HS-5 (cell line): ENCODE results near the gene FBXO41.

ENCODE experiments used
- DNase-seq: peaks from one replicate; pipeline ENCODE4 v3.0.0-alpha.2; 2012; ENCODE audit warnings: low read depth

FBXO41 gene

DNA sequence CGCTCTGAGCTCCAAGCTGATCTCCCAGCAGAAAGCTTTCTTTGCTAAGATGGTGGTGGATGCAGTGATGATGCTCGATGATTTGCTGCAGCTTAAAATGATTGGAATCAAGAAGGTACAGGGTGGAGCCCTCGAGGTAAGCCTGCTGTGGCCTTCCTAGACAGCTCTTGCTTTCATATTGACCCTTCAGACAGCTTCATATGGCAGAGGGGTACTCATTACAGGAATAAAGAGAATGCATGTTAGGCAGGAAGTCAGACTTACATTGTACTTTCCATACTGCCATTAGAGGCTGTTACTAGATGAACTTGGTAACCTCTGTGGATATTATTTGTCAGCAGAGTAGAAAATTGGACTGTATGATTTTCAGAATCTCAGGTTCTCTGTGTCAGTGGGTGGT lies 39.7 kb downstream of the FBXO41 start:
- DNase-seq: no peak

DNA sequence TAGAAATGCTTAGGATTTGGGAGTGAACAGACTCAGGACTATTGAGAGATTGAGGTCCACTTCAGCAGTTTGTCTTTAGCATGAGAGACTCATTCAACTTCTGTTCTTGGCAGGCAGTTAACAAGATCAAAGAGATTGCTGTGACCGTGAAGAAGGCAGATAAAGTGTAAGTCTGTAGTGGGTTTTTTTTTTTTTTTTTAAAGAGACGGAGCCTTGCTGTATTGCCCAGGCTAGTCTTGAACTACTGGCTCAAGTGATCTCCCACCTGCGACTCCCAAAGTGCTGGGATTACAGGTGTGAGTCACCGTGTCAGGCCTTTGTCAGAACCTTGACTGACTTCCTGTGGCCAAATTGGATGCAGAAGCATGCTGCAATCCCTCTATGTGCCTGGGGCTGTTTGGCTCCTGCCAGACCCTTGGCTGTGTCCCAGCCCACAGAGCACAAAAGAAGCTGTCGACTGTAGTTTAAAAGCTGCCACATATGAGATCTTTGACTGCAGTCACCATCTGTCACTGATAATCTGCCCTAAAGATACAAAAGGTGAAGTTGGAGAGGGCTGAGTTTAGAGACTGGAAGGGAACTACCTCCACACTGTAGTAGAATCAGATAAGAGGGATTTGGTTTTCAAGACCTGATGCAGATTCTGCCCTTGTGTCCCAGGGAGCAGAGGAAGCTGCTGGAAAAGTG lies 40.3 kb downstream of the FBXO41 start:
- no peak for DNase-seq

DNA sequence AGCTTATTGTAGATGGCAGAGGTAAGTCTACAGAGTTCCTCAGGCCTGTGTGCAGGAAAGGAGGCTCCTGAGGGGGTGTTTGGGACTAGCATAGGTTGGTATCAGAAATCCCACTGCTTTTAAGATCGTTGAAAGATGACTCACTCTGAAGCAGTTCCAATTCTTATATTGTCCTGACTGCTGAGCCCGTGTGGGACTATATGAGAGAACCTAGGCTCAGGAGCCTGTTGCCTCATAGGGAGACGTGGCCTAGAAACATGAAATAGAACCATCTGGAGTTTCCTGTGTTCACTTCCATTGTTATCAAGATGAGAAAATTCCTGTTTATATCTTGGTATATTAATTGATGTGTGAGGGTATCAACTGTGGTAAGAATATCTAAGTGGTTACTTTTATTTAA lies 44.5 kb downstream of the FBXO41 start:
- DNase-seq: peak; percentile 68

DNA sequence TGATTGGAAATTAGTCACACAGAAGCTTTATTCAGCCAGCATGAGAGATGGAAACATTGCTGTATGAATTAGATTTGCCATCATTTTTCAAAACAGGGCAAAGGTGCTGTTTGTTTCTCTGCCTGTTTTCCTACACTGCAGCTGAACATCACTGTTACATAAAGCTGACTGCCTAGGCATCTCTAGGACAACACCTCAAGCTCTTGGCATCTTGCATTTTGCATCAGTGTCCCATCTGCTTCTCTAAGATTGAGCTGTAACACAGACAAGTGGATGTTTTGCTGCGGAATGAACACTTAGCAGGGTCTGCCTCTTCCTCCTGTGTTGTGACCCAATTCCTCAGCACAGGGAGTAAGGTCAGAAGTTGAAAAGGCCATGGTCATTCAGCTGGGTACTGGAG lies 45.3 kb downstream of the FBXO41 start:
- no peak for DNase-seq

DNA sequence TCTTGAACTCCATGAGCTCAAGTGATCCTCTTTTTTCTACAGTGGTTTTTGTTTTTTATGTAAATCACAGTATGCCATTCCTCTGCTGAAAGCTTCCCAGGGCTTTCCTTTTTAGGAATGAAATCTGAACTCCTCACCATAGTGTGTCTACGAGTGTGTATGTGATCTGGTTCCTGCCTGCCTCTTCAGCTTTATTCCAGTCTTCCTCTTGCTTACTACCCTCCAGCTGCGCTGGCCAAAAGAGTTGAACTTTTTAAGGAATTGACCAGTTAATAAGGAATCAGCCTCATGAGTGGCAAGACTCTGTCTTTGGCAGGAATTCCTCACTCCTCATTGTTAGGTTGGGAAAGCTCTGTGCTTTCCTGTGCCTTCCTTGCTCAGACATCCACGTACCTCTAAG lies 46.1 kb downstream of the FBXO41 start:
- no peak for DNase-seq

DNA sequence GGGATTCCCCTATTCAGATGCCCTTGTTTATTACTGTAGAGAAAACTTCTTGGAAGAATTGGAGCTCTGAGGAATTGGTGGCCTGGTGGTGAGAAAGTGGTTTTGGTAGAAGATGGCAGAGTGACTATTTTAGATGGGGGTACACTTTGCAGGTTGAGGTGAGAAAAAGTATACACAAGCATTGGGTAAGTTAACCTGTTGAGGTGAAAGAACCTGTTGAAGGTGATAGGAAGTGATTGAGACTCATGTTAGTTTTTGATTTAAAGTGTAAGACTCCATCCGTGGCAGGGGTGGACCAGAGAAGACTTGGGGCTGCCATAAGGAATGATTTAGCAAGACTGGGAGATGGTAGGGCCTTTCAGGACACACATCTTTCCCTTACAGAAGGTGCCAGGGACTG lies 47.1 kb downstream of the FBXO41 start:
- no peak for DNase-seq

DNA sequence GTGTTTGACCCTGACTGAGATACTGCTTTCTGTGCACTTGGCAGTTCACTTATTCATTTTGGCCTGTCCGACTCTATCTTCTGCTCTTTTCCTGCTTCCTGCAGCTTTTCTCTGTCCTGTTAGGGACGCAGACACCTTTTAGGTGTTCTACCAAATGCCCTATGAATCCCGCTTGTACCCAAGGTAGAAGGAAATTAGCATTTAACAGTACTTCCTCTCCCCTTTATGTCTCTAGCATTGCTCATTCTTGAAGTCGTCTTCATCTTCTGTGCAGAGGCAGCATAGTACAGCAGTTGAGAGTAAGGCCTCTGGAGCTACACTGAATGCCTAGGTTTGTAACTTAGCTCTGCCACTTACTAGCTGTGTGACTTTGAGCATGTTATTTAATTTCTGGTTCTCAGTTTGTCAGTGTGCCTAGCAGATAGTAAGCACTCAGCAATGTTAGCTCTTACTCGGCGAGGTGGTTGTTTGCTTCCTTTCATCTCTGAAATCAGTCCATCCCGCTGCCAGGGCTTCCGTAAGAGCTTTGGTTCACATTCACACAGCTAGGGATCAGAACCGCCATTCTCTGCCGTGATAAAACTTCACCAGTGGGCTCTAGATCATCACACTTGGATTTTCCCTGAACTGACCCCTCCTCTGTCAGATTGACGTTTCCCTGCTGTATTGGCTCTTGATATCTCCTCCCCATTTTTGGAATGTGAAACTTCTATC lies 48.8 kb downstream of the FBXO41 start:
- no peak for DNase-seq

DNA sequence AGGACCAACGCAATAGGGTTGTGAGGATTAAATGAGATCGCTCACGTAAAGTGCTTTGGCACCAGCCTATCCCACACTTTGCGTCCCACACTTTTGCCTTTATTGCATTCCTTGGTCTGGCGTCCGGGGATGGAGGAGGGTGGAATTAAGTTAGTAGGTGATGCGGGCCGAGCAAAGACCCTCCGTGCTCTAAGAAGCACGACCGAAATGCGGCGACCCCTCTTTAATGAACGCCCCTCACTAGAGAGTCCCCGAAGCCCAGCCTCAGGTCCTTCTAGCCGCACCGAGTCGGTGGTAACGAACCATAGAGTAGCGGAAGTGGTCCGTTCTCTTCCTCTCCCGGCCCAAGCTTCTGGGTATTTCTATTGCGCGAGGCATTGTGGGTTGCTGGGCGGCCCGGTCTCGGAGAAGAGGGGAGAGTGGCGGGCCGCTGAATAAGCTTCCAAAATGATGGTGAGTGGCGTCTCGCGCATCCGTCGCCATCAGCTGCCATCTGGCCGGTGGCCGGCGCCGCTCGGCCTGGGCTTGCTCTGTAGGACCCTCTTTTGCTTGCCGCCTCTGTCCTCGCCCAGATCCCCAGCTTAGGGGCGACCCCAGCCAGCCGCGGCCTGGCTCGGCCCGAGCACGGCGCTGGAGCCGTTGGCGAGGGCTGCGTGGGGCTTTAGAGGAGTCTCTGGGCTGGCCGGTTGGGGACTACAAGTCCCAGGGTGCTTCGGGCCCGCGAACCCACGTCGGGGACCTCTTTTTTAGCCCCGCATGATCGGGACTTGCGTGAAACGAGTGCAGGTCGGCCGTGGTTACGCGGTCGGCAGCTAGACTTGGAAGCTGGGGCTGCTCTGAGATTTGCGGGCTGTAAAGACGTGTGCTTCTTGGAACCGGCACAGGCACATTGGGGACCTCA lies 50.1 kb downstream of the FBXO41 start, which contains the start of gene CCT7:
Gene CCT7 (plus strand): TSS at position 377 of the 901 bp plus-strand sequence. CDS start 71 bp downstream, at position 448.
- DNase-seq: peak; percentile 67

DNA sequence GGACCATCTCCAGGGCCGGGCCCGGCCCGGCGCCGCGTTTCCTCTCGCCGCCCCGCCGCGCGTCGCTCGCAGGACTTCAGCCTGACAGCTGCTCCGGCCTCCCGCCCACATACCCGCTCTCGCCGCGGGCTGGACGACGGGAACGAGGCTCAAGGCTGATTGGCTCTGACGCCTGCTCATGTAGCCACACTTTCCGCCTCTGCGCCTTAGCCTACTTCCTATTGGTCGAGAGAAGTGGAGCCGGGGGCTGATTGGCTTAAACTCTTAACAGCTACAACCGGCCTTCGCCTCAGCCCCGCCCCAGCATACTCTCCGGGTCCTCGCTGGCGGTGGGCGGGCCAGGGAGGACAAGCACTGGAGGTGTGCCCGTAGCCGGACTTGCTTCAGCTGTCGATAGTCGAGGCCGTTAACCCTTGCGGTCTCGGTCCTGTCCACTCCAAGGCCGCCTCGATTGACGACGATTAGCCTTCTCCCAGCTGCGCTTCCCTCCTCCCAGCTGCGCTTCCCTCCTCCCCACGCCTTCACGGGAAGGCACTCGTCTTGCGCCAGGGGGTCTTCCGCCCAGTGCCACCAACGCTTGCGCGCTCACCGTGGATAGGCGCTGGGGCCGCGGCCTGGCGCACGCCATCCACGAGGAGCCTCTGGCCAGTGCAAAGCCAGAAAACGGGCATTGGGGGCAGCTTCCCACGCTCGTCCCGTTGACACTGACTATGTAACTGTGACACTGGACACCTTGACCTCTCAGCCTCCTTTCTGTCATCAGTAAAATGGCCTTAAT lies 50.9 kb downstream of the FBXO41 start, which contains the start of gene PRADC1:
Gene PRADC1 (minus strand): TSS at position 86 of the 778 bp plus-strand sequence. CDS start 79 bp downstream, at position 7.
- DNase-seq: peak; percentile 98

DNA sequence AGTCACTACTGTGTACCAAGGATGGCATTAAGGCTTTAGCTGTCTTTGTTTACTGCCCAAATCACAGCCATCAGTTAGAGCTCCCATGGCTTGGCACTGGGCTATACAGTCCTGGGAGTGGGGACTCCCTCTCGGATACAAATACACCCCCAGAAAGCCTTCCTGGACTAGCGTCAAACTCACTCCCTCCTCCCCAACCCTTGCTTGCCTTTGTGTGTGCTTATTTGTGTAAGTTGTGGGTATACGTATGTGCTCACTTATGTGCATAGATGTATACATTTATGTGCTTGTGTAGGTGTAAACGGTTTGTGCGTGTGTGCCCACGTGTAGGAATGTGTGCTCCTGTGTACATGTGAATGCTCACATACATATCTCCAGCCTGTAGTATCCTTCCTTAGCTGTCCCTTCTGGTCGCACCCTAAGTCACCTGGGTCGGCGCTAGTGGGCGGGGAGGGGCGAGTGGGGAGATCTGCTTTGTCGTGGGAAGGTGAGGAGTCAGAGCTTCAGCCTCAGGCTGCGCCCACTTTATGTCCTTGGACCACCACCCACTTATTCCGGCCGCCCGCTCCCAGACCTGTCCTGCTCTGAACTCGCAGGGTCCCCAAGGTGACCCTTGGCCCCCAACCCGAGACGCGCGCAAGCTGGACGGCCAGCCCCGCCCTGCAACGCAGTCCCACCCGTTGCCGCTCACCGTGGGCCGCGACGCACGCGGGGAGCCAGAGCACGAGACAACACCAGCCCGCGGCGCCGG lies 51.7 kb downstream of the FBXO41 start:
- DNase-seq: no peak

DNA sequence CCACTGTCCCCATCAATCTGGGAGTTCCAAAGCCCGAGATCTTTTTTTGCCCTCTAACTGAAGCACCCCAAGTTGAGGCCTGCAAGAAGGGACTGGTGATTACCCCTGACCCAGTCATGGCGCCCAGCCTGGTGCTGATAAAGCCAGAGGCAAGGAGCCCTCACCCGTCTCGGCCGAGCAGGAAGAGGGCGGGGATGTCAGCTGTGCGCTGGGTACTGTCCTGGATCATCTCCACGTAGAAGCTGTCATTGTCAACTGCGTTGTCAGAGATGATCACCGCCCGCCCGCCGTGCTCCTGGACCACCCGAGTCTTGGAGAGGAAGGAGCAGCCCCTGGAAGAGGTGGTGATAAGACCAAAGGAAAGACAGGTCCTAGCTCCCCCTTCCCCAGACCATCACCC lies 55.6 kb downstream of the FBXO41 start:
- DNase-seq: no peak

DNA sequence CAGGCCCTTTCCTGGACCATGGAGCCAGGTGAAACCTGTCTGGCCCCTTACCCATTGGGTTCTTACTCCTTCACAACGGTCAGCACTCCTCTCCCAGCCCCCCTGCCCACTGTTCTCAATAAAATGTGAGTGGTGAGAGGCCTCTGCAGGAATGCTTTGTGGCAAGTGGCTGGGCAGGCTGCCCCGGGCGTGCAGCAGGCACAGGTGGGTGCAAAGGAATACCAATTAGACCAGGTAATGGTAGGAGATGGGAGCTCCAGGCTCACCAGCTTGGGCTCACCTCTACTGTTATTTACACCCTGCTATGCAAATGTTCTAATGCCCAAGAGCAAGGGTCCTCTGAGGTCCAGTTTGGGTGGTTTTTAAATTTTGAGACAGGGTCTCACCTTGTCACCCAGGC lies 57.2 kb downstream of the FBXO41 start:
- DNase-seq: no peak

DNA sequence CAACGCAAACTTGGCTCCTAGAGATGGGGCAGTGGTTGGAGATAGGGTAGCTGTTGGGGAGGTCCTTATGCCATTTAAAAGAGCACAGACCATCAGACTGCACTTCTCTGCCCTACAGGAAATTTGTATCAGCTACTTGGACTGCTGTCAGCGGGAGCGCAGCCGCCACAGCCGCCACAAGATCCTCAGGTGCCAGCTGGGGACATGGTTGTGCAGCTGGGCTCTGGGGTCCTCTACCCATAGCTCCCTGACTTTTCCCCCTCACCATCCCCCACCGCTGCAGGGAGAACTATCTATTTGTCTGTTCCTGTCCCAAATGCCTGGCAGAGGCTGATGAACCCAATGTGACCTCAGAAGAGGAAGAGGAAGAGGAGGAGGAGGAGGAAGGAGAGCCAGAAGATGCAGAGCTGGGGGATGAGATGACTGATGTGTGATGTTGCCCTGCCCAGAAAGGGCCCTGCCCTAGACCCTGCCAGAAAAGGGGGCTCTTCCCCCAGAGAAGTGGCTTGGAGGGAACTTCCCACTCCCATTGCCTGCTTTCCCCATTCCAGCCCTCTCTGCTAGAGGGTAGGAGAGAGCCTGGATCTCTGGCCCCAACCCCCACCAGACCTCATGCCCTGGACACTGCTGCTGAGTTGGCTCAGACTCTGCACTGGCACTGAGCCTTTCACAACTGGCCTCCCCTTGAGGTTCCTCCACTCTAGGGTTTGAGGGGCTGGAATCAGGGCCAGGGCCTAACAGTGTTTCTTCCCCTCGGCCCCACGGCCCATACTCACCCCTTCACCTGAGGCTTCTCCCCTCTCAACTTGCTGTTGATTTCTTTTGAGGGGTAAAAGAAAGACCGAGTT lies 58.5 kb downstream of the FBXO41 start:
- DNase-seq: no peak

DNA sequence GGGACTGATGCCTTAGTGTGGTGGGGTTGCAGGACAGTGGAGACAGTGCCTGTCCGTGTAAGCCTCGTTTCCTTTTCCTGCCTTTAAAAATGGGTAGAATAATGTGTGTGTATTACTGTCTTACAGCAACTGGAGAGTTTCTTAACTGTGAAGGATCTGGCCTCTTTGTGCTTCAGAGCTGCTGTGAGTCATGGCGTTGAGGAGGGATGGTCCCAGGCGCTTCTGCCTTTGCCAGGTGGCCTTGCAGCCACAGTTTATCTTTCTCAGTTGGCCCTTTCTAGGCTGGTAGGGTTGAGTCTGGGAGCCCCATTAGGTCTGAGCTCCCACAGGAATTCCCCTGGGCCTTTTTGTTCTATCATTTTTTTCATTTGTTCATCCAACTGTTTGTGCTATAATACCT lies 60.5 kb downstream of the FBXO41 start:
- DNase-seq: no peak

DNA sequence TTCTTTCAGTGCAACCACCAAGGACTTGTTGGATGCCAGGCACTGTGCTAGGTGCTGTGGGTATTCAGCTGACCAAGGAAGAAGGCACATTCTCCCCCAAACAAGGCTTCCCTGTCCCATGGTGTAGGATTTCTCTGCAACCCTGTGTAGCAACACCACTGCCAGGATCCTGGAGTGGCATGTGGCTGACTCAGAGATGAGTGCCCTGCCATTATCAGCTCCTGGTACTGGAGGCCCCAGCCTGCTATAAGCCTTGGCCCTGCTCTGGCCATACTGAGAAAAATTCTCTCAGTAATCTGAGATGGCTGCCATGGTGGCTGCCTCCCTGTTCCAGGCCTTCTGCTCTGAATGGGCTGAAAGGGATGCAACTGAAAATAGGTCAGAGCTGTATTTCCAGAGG lies 66.0 kb downstream of the FBXO41 start:
- DNase-seq: no peak

DNA sequence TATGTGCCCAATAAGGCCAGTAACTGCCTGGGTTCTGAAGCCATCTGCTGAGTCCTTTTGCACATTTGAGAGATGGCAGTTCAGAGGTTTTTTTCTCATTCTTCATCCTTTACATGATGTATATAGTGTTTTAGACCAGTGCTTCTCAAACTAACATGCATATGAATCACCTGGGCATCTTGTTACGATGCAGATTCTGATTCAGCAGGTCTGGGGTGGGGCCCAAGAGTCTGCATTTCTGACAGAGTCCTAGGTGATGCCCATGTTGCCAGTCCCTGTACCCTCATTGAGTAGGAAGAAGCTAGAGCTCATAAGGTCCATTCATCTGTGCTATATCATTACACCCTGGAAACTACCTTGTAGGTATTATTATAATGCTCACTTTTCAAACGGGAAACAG lies 66.5 kb downstream of the FBXO41 start:
- no peak for DNase-seq

DNA sequence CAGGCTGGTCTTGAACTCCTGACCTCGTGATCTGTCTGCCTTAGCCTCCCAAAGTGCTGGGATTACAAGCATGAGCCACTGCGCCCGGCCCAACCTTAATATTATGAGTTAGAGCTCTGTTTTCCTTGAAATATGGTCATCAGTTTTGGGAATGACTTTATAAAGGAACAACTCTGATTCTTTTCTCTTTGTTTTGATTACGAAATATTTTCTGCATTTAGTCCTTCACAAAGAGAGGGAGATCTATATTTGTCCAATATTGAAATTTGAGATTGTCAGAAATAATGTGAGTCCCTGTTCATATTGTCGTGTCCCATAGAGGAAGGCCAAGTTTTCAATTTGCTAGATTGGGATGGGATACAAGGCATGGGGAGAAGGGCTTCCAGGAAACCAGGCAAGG lies 67.1 kb downstream of the FBXO41 start:
- DNase-seq: no peak

DNA sequence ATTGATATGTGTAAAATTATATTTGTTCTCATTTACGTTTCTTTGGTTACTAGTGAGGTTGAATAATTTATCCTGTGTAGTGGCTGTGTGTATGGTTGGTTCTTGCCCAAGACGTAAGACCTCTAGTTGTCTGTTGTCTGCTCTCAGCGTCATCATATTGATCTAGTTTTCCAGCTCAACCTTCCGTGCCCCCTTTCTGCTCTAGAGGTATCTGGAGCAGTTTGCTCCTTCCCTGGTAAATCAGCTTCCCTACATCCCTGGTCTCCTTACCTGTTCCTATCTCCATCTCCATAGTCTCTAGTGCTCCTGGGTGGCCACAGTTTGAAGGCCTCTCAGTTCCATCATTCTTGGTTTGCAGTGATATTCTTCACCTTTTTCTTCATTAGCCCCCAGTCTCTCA lies 69.0 kb downstream of the FBXO41 start:
- no peak for DNase-seq

DNA sequence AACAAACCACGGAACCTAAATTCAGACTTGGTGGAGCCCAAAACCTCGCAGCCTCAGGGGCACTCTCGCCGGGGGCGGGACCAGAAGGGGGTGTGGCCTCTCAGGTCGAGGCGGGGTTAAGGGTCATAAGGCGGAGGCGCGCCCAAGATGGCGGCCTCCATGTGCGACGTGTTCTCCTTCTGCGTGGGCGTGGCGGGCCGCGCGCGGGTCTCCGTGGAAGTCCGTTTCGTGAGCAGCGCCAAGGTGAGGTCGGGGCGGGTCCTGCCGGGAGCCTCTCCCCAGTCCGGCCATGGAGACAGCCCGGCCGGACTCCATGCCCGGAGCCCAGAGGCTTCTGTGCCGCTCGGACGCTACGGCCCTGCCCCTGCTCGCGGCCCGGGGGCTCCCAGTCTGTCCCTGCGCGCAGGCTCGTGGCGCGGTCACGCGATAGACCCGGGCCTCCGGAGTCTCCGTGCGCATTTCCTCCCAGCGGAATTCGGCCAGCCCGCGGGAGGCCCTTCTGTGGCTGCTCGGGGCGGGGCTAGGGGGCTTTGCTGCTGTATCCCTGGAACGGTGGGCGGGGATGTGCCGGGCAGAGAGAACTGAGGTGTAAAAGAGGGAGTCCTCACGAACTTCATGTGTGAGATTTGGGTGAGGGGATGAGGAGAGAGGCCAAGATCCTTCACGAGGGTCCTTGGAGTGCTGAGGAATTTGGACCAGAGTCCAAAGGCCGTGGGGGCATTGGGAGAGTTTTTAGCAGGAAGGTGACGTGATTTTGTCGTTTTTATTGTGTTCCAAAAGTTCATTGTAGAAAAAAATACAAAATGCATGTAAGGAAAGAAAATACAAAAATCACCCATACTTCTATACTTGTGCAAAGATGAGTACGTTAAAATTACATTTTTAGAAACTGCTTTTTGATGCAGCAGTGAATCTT lies 69.9 kb downstream of the FBXO41 start, which contains the start of gene SMYD5:
Gene SMYD5 (plus strand): TSS at position 126 of the 916 bp plus-strand sequence. CDS start 22 bp downstream, at position 148.
- peak; percentile 58 for DNase-seq
